ENCODE data around the gene SLC12A2. TPM values are rescaled to one million over a fixed set of nuclear protein-coding genes. Genes with fewer than 3 reads are reported as not detected.
A peak's percentile ranks its signal among the peaks of the same experiment; 100 is the strongest.

Gene SLC12A2
- total and polyA plus RNA-seq, 12 donors: 5.6 to 82.6 (median 52.9) TPM

DNA sequence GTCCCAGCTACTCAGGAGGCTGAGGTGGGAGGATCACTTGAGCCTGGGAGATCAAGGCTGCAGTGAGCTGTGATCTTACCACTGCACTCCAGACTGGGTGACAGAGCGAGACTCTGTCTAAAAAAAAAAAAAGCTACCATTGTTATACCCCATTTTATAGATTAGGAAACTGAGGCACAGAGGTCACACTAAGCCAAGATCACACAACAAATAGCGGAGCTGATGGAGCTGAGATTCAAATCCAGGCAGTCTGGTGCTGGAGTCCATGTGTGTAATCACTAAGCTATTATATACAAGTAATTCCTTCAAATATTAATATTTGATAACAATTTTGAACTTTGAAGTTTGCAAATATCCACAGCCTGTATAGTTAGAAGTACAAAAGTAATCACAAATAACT lies 6.0 kb upstream of the SLC12A2 start:
- no peak overlapping the region for H3K4me3 ChIP-seq
- no peak overlapping the region for H3K27ac ChIP-seq
- DNase-seq: no peak
- H3K27me3 ChIP-seq: no peaks in the 10 kb centered on the region
- WGBS, 4 donors: 96 to 100% (median 99%) methylated on average over 2 of the region's 2 CpGs
- TF ChIP-seq POLR2A (IDR thresholded peaks at IDR 0.05): no peak
- TF ChIP-seq, protein P1, sequence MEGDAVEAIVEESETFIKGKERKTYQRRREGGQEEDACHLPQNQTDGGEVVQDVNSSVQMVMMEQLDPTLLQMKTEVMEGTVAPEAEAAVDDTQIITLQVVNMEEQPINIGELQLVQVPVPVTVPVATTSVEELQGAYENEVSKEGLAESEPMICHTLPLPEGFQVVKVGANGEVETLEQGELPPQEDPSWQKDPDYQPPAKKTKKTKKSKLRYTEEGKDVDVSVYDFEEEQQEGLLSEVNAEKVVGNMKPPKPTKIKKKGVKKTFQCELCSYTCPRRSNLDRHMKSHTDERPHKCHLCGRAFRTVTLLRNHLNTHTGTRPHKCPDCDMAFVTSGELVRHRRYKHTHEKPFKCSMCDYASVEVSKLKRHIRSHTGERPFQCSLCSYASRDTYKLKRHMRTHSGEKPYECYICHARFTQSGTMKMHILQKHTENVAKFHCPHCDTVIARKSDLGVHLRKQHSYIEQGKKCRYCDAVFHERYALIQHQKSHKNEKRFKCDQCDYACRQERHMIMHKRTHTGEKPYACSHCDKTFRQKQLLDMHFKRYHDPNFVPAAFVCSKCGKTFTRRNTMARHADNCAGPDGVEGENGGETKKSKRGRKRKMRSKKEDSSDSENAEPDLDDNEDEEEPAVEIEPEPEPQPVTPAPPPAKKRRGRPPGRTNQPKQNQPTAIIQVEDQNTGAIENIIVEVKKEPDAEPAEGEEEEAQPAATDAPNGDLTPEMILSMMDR (IDR thresholded peaks at IDR 0.05): no peak
- H3K4me1 ChIP-seq (replicated peaks in 1 of 2): peaks cover 8 to 46% of the 10 kb centered on the region in 2 donors
- intact Hi-C loops (cut with DNase I): no loop called here
- no peaks in the 10 kb centered on the region for H3K36me3 ChIP-seq (replicated peaks in 1 of 2)
- H3K9me3 ChIP-seq (replicated peaks in 1 of 3): no peaks in the 10 kb centered on the region

DNA sequence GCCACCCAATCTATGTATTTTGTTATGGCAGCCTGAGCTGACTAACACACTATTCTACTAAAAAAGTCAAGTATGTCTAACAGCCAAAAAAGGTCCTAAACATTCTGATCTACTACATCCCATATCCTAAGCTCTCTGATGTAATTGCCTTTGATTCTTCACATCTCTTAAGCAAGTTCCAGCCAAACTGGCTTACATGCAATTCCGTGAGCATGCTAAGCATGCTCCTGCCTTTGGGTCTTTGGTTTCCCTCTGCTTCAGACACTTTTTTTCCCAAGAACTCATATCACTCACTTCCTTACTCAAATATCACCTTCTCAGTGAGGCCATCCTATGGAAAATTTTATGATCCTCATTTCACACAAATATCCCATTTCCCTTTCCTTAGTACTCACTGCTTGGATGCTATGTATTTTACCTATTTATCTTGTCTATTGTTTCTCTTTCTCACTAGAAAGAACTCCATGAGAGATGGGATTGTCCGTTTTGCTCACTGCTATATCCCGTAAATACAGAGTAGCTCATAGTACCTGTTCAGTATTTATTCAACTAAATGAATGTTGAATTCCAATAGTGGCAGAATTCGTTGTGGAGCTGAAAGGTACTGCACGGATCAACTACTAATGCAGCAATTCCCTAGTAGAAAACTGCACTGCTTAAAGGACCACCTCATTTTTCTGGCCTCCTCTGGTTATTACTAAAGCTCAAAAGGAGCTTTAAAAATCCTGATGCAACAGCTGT lies 2.3 kb upstream of the SLC12A2 start:
- Histone ChIP-seq H3K27ac (peak overlapping the region in 3 of 5 donors; percentile 19 to 97 (median 85)), H3K4me1 (replicated peaks in 1 of 2) (peaks cover 18 to 58% of the 10 kb centered on the region in 2 donors)

GRCh38 chr5:128082551-128083032 lies 974 bp upstream of the SLC12A2 start:
- Histone ChIP-seq H3K27ac (peak overlapping the region; percentile 83 to 97 (median 86)), H3K27me3 (no peaks in the 10 kb centered on the region), H3K4me1 (replicated peaks in 1 of 2) (peaks cover 18 to 61% of the 10 kb centered on the region in 2 donors), H3K4me3 (peak overlapping the region; percentile 21 to 98 (median 66)), H3K9me3 (replicated peaks in 1 of 3) (no peaks in the 10 kb centered on the region), H3K36me3 (replicated peaks in 1 of 2) (no peaks in the 10 kb centered on the region)
- TF ChIP-seq POLR2A (IDR thresholded peaks at IDR 0.05): peak in 1 of 2 donors; percentile 32
- TF ChIP-seq, protein P1 (IDR thresholded peaks at IDR 0.05): no peak
- no peak for DNase-seq
- WGBS, 4 donors: 0 to 1% (median 0%) methylated on average over 5 to 25 of the region's 25 CpGs
- intact Hi-C loops (cut with DNase I): loop anchor here in 1 of 2 donors (10.0 kb wide), 1 partner anchor 198 kb away; no protein-coding TSS in a partner anchor

More for the DNA sequence above, 2.3 kb upstream of the SLC12A2 start:
- no peak for TF ChIP-seq POLR2A (IDR thresholded peaks at IDR 0.05)
- TF ChIP-seq, protein P1 (IDR thresholded peaks at IDR 0.05): peak in 5 of 6 experiments; percentile 9 to 29 (median 26)
- H3K4me3 ChIP-seq: peak overlapping the region in 1 of 4 donors; percentile 98
- H3K36me3 ChIP-seq (replicated peaks in 1 of 2): no peaks in the 10 kb centered on the region
- no peaks in the 10 kb centered on the region for H3K27me3 ChIP-seq
- no peaks in the 10 kb centered on the region for H3K9me3 ChIP-seq (replicated peaks in 1 of 3)
- intact Hi-C loops (cut with DNase I): loop anchor here in 1 of 2 donors (10.0 kb wide), 1 partner anchor 196 kb away; no protein-coding TSS in a partner anchor
- DNase-seq: no peak
- 62 to 67% (median 64%) methylated on average over 5 of the region's 5 CpGs for WGBS, 4 donors

- intact Hi-C loops (cut with DNase I): loop anchor here in 1 of 2 donors (10.0 kb wide), 1 partner anchor 199 kb away; no protein-coding TSS in a partner anchor
- Histone ChIP-seq H3K9me3 (replicated peaks in 1 of 3) (no peaks in the 10 kb centered on the region), H3K36me3 (replicated peaks in 1 of 2) (no peaks in the 10 kb centered on the region), H3K4me1 (replicated peaks in 1 of 2) (peaks cover 16 to 50% of the 10 kb centered on the region in 2 donors), H3K27ac (peak overlapping the region in 4 of 5 donors; percentile 83 to 97 (median 91)), H3K4me3 (peak overlapping the region; percentile 56 to 98 (median 82)), H3K27me3 (no peaks in the 10 kb centered on the region)
- WGBS, 4 donors: 0% methylated on average over 6 to 53 of the region's 53 CpGs; no CpG with 5 or more reads in 1 of the 4 donors
- no peak for DNase-seq
- no peak for TF ChIP-seq POLR2A (IDR thresholded peaks at IDR 0.05)
- TF ChIP-seq, protein P1 (IDR thresholded peaks at IDR 0.05): peak in 4 of 6 experiments; percentile 12 to 51 (median 42)
These were observed 253 bp downstream of the SLC12A2 start for GRCh38 chr5:128083811-128084227.
